ENCODE results near the gene ZNF892. TPM values are rescaled to one million over a fixed set of nuclear protein-coding genes. Genes with fewer than 3 reads are reported as not detected.

ZNF892 gene
- total RNA-seq, 1 donor from 2014 or later, result 14.0 TPM

GRCh38 chr2:95165371-95166064 is 41.8 kb upstream of the ZNF892 start, which contains the start of gene ZNF2:
Gene ZNF2, plus strand, starts transcription at chr2:95165809. Its CDS starts 10,418 bp downstream, at chr2:95176227.
- Mint-ChIP-seq H3K4me1 (ENCODE audit: unreplicated experiment) (peaks cover 25% of the 10 kb centered on the region), H3K36me3 (peaks cover 12% of the 10 kb centered on the region), H3K9me3 (no peaks in the 10 kb centered on the region), H3K27ac (peak within 1 kb of the TSS; percentile 99), H3K27me3 (no peaks in the 10 kb centered on the region), H3K4me3 (peak within 1 kb of the TSS; percentile 100)
- DNase-seq (ENCODE audit: extremely low spot score, unreplicated experiment), result peak; percentile 97
- TF ChIP-seq CTCF (conservative IDR thresholded peaks at IDR 0.05), result no peak

- TF ChIP-seq CTCF (conservative IDR thresholded peaks at IDR 0.05), result no peak
- Mint-ChIP-seq H3K27ac (peak overlapping the region; percentile 99), H3K4me1 (ENCODE audit: unreplicated experiment) (peaks cover 24% of the 10 kb centered on the region), H3K9me3 (no peaks in the 10 kb centered on the region), H3K36me3 (peaks cover 12% of the 10 kb centered on the region), H3K4me3 (peak overlapping the region; percentile 100), H3K27me3 (no peaks in the 10 kb centered on the region)
- DNase-seq (ENCODE audit: extremely low spot score, unreplicated experiment), result no peak
These were observed 41.1 kb upstream of the ZNF892 start for GRCh38 chr2:95166065-95166763.

- no peaks in the 10 kb centered on the region for H3K9me3 Mint-ChIP-seq
- no peaks in the 10 kb centered on the region for H3K36me3 Mint-ChIP-seq
- DNase-seq (ENCODE audit: extremely low spot score, unreplicated experiment), result no peak
- H3K27ac Mint-ChIP-seq, result no peak overlapping the region
- no peaks in the 10 kb centered on the region for H3K4me1 Mint-ChIP-seq (ENCODE audit: unreplicated experiment)
- no peak overlapping the region for H3K4me3 Mint-ChIP-seq
- TF ChIP-seq CTCF (conservative IDR thresholded peaks at IDR 0.05), result no peak
- H3K27me3 Mint-ChIP-seq, result no peaks in the 10 kb centered on the region
These were observed 35.4 kb upstream of the ZNF892 start for GRCh38 chr2:95171902-95172301.

- DNase-seq (ENCODE audit: extremely low spot score, unreplicated experiment), result no peak
- no peaks in the 10 kb centered on the region for H3K9me3 Mint-ChIP-seq
- peaks cover 9% of the 10 kb centered on the region for H3K36me3 Mint-ChIP-seq
- no peak overlapping the region for H3K27ac Mint-ChIP-seq
- no peaks in the 10 kb centered on the region for H3K4me1 Mint-ChIP-seq (ENCODE audit: unreplicated experiment)
- no peak overlapping the region for H3K4me3 Mint-ChIP-seq
- no peak for TF ChIP-seq CTCF (conservative IDR thresholded peaks at IDR 0.05)
- H3K27me3 Mint-ChIP-seq, result no peaks in the 10 kb centered on the region
These were observed 33.2 kb upstream of the ZNF892 start for GRCh38 chr2:95174031-95174542.

GRCh38 chr2:95179451-95179850 is 27.9 kb upstream of the ZNF892 start:
- Mint-ChIP-seq H3K4me1 (ENCODE audit: unreplicated experiment) (no peaks in the 10 kb centered on the region), H3K4me3 (no peak overlapping the region), H3K36me3 (peaks cover 44% of the 10 kb centered on the region), H3K9me3 (no peaks in the 10 kb centered on the region), H3K27ac (no peak overlapping the region), H3K27me3 (no peaks in the 10 kb centered on the region)
- DNase-seq (ENCODE audit: extremely low spot score, unreplicated experiment), result no peak
- no peak for TF ChIP-seq CTCF (conservative IDR thresholded peaks at IDR 0.05)

All from type B pancreatic cell (in vitro differentiated cells).